Mucosa of stomach (tissue), 1 donor: ENCODE results near the gene CERS5.
A peak's percentile ranks its signal among the peaks of the same experiment; 100 is the strongest.

Source experiments
- H3K27me3 ChIP-seq: one replicate; pipeline ENCODE4 v1.7.0; 2013; ENCODE audit warnings: mild to moderate bottlenecking, low read length; ENCODE audit not compliant: control insufficient read depth, insufficient read depth
- H3K36me3 ChIP-seq: one replicate; pipeline ENCODE4 v1.7.0; 2013; ENCODE audit warnings: low read length; ENCODE audit not compliant: control insufficient read depth, insufficient read depth
- H3K4me1 ChIP-seq: one replicate; pipeline ENCODE4 v1.7.0; 2013; ENCODE audit warnings: mild to moderate bottlenecking, low read length; ENCODE audit not compliant: control insufficient read depth, insufficient read depth
- H3K4me3 ChIP-seq: one replicate; pipeline ENCODE4 v1.7.0; 2013; ENCODE audit warnings: low read length
- H3K9ac ChIP-seq: one replicate; pipeline ENCODE4 v1.7.0; 2013; ENCODE audit warnings: mild to moderate bottlenecking, low read length, moderate library complexity
- H3K9me3 ChIP-seq: one replicate; pipeline ENCODE4 v1.7.0; 2013; ENCODE audit warnings: mild to moderate bottlenecking, low read length, moderate library complexity; ENCODE audit not compliant: control insufficient read depth
- donor health status: Pancreatic carcinoma.

Gene CERS5, protein sequence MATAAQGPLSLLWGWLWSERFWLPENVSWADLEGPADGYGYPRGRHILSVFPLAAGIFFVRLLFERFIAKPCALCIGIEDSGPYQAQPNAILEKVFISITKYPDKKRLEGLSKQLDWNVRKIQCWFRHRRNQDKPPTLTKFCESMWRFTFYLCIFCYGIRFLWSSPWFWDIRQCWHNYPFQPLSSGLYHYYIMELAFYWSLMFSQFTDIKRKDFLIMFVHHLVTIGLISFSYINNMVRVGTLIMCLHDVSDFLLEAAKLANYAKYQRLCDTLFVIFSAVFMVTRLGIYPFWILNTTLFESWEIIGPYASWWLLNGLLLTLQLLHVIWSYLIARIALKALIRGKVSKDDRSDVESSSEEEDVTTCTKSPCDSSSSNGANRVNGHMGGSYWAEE

DNA sequence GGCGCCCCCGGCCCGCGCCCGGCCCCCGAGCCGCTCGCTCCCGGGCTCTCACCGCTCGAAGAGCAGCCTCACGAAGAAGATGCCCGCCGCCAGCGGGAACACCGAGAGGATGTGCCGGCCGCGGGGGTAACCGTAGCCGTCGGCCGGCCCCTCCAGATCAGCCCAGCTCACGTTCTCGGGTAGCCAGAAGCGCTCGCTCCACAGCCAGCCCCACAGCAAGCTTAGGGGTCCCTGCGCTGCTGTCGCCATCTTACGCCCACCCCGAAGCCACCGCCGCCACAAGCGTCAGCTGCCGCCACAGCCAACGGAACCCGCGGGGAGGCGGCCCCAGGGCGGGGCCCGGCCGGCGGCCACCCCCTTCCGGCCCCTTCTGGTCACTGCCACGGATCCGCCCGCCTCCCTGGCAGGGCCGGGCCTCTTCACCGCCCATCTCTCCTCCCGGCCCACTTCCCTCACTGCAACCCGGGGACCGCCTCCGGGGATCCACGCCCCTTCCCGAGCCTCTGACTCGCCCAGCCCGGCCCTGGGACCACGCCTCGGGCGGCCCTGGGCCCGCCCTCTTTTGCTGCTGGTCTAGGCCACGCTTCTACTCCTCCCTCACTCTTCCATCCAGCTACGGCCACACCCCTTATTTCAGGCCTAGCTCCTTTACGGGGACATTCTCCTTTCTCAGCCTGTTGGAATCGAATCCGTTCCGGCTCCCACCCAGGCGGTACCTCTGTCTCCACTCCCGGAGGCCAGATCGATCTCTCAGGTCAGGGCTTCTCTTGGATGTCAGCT is at the start of gene CERS5:
Gene CERS5, minus strand, starts transcription at position 321 of the 780 bp plus-strand sequence. Its CDS starts 72 bp downstream, at position 249.
- Histone ChIP-seq H3K4me1 (peaks cover 15% of the 10 kb centered on the region), H3K4me3 (peak within 1 kb of the TSS; percentile 87), H3K36me3 (no peaks in the 10 kb centered on the region), H3K27me3 (no peaks in the 10 kb centered on the region), H3K9ac (peak within 1 kb of the TSS; percentile 91), H3K9me3 (no peaks in the 10 kb centered on the region)

DNA sequence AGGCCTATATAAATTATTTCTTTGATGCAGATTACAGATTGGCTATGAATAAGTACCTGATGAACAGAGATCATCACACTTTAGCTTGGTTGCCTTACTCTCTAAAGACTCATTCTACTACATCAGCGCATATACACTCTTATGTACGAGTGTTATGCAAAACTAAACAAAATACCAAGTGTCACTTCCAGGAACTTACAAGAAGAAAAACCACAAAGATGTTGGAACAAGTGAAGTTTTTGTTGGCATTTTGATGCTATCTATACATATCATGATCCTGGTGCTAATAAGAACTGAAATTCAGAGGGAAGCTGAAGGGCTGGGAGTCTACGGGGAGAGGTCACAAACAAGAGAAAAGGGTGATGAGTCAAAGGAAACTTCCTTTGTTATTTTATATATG is 47.9 kb upstream of the CERS5 start:
- Histone ChIP-seq H3K9me3 (no peaks in the 10 kb centered on the region), H3K36me3 (peaks cover 3% of the 10 kb centered on the region), H3K4me3 (no peak overlapping the region), H3K27me3 (no peaks in the 10 kb centered on the region), H3K9ac (no peak overlapping the region), H3K4me1 (peaks cover 3% of the 10 kb centered on the region)

DNA sequence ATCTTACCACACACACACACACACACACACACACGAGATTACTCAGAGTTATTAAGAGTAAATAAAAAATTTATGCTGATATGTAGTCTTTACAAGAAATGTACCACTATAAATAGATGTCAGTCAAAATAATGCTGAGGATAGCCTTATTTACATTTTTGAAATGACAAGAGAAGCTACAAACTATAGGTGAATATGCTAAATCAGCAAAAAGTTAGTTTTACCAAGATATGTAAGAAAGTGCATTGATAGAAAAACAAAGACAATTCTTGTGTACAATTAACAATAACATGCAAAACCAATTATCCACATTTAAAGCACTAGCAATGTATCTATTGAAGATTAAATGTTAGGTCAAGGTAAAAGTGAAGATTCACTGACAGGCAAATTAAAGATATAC is 46.8 kb upstream of the CERS5 start:
- Histone ChIP-seq H3K4me1 (peaks cover 3% of the 10 kb centered on the region), H3K4me3 (no peak overlapping the region), H3K36me3 (peaks cover 3% of the 10 kb centered on the region), H3K9me3 (no peaks in the 10 kb centered on the region), H3K9ac (no peak overlapping the region), H3K27me3 (no peaks in the 10 kb centered on the region)

DNA sequence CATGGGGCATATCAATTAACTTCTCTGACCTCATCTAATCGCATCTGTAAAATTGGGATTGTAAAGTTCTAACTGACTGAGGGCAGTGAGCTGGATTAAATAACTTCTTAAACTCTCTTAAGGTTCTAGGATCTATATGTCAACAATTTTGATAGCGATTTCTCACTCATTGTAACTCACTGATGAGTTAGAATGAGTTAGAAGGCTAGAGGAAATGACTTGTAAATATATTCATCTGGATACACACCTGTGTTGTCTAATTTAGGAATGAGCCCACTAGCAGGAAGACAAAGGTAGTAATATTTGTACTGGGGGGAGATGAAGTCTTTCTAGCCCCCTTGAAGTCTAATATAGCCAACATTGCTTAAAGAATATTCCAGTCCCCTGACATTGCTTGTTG is 46.3 kb upstream of the CERS5 start:
- Histone ChIP-seq H3K36me3 (peaks cover 3% of the 10 kb centered on the region), H3K4me1 (peaks cover 3% of the 10 kb centered on the region)

DNA sequence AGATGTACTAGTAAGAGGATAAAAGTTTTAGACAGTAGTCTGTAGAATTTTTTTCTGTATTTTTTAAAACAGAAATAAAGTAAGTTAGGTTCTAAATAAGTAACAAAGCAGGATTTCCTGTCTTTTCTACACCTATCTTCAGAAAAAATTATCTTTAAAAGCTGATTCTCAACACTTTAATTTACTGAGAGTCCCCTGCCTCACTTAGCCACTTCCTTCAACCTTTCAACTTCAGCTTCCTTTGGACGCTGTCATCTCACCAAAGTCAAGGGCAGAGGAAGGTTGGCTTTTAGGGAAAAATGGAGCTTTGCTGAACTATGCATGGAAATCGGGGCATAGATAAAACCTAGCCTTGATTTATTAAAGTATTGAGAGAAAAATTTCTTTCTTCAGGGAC is 44.9 kb upstream of the CERS5 start:
- H3K9ac ChIP-seq: no peak overlapping the region
- H3K27me3 ChIP-seq: no peaks in the 10 kb centered on the region
- H3K36me3 ChIP-seq: peaks cover 3% of the 10 kb centered on the region
- H3K4me3 ChIP-seq: no peak overlapping the region
- H3K4me1 ChIP-seq: peaks cover 3% of the 10 kb centered on the region
- H3K9me3 ChIP-seq: no peaks in the 10 kb centered on the region

More for the DNA sequence above, 46.3 kb upstream of the CERS5 start:
- Histone ChIP-seq H3K9ac (no peak overlapping the region), H3K9me3 (no peaks in the 10 kb centered on the region), H3K27me3 (no peaks in the 10 kb centered on the region), H3K4me3 (no peak overlapping the region)

DNA sequence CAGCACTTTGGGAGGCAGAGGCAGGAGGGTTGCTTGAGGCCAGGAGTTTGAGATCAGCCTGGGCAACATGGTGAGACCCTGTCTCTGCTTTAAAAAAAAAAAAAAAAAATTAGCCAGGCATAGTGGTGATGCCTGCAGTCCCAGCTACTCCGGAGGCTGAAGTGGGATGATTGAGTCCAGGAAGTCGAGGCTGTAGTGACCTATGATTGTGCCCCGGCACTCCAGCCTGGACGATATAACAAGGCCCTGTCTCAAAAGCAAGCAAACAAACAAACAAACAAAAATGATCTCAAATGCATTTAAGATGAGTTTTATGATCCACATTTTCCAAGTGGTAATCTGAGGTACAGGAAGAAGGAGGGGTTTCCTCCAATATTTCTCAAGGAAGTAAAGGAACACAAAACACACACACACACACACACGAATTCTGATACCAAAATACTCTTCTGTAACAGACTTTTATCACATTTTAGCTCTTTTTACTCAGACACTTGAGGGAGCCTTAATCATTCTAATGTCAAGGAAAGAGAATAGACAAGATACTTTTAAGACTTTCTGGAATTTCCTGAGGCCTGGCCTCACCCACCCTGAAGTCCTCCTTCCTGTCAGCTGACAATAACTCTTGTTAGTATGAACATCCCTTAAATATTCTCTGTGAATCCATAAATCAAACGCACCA is 44.4 kb upstream of the CERS5 start:
- peaks cover 3% of the 10 kb centered on the region for H3K36me3 ChIP-seq
- H3K4me1 ChIP-seq: peaks cover 3% of the 10 kb centered on the region
- H3K9ac ChIP-seq: no peak overlapping the region
- no peaks in the 10 kb centered on the region for H3K27me3 ChIP-seq
- H3K9me3 ChIP-seq: no peaks in the 10 kb centered on the region
- no peak overlapping the region for H3K4me3 ChIP-seq

DNA sequence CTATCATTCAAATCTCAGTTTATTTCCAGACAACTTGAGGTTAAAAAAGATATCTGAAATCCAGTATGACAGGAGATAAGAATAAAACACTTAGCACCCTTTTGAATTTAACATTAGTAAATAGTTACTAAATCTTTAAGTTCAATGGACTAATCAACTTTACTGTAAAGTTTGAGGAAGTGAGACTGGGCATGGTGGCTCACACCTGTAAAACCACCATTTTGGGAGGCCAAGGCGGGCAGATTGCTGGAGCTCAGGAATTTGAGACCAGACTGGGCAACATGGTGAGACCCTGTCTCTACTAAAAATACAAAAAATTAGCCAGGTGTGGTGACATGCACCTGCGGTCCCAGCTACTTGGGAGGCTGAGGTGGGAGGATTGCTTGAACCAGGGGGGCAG is 40.3 kb upstream of the CERS5 start:
- Histone ChIP-seq H3K9me3 (no peaks in the 10 kb centered on the region), H3K4me3 (no peak overlapping the region), H3K27me3 (no peaks in the 10 kb centered on the region), H3K9ac (no peak overlapping the region), H3K4me1 (peaks cover 10% of the 10 kb centered on the region), H3K36me3 (no peaks in the 10 kb centered on the region)

DNA sequence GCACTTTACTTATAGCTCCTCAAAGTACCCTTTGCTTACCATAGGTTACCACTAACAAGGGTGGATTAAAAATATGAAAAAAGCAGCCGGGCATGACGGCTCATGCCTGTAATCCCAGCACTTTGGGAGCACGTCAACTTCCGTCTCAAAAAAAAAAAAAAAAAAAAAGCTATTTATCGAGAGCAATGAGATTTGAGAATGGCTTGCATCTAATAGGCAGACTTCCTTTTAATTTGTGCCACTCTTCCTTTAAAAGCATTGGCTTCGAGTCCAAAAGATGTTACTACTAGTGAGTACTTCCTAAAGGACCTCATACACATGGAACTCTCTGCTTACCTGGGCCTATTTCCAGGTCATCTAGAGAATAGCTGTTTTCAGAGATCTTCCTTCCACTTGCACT is 38.5 kb upstream of the CERS5 start:
- no peak overlapping the region for H3K9ac ChIP-seq
- H3K9me3 ChIP-seq: no peaks in the 10 kb centered on the region
- no peak overlapping the region for H3K4me3 ChIP-seq
- H3K27me3 ChIP-seq: no peaks in the 10 kb centered on the region
- peaks cover 4% of the 10 kb centered on the region for H3K36me3 ChIP-seq
- H3K4me1 ChIP-seq: peaks cover 12% of the 10 kb centered on the region

DNA sequence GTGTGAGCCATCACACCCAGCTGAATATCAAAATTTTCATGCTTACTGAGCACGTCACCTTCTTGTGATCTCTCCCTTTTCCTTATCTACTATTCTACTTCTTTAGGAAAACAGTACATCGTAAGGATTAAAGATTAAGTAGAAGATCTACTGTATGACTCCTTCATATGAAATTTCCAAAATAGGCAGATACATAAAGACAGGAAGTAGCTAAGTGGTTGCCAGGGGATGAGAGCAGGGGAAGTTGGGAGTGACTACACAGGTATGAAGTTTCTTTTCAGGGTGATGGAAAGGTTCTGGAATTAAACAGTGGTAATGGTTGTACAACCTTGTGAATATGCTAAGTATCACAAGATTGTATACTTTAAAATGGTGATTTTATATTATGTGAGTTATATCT is 36.5 kb upstream of the CERS5 start:
- Histone ChIP-seq H3K4me3 (no peak overlapping the region), H3K9me3 (no peaks in the 10 kb centered on the region), H3K9ac (no peak overlapping the region), H3K36me3 (peaks cover 11% of the 10 kb centered on the region), H3K4me1 (peaks cover 12% of the 10 kb centered on the region), H3K27me3 (no peaks in the 10 kb centered on the region)

DNA sequence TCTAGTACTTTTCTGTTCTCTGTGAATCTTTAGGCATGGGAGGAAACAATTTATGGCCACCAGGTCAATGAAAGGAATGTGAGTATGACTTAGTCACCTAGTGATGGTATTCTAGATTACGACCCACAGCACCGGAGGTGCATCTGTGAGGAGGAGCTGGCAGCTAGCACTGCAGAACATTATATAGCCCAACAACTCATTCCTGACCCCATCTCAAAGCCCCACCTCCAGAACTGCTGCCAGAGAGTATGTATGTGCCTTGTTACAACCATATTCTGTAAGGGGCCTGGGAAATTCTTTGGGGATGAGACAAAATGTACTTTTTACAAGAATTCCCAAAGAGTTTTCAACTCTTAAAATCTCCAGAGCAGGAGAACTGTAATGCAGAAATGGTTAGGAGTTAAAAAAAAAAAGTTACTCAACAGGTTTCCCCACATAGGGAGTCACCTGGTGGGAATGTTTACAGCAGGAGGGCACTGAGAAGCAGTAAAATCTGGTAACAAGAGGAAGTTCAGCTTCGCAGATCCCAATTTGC is 34.9 kb upstream of the CERS5 start:
- no peaks in the 10 kb centered on the region for H3K9me3 ChIP-seq
- peaks cover 11% of the 10 kb centered on the region for H3K36me3 ChIP-seq
- H3K4me1 ChIP-seq: peaks cover 12% of the 10 kb centered on the region
- H3K9ac ChIP-seq: peak overlapping the region; percentile 1
- H3K27me3 ChIP-seq: no peaks in the 10 kb centered on the region
- no peak overlapping the region for H3K4me3 ChIP-seq

DNA sequence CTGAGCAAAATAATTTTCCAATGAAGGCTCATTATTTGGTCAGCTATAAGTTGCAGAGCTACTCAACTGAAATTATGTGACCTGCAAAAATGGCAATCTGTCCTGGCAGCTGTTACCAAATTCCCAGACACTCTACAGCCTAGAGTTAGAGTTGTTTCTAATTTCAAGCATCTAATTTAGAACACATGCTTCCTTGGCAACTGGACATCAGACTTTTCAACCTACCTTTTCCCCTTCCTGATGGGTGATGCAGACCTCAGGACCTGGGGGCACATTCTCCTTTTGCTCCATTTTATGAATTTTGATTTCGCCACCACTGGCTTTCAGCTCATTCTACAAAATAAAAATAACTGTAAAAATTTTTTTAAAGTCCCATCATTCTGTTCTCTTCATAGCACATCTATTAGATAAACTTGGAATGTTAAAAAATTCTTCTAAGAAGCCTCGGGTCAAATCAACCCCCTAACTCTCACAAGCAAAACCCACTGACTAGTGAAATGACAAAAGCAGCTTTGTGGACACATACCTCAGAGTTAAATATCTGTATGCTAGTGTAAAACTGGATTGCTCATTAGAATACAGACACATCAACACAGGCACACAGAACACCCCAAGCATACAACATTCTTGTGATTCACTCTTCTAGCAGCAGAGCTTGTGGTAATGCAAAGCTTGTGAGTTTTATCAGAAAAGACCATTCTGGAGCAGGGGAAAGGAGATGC is 33.5 kb upstream of the CERS5 start:
- Histone ChIP-seq H3K27me3 (no peaks in the 10 kb centered on the region), H3K9ac (no peak overlapping the region), H3K9me3 (no peaks in the 10 kb centered on the region), H3K4me1 (peaks cover 12% of the 10 kb centered on the region), H3K36me3 (peaks cover 11% of the 10 kb centered on the region), H3K4me3 (no peak overlapping the region)
